ENCODE data around the gene GRK6.

DNA sequence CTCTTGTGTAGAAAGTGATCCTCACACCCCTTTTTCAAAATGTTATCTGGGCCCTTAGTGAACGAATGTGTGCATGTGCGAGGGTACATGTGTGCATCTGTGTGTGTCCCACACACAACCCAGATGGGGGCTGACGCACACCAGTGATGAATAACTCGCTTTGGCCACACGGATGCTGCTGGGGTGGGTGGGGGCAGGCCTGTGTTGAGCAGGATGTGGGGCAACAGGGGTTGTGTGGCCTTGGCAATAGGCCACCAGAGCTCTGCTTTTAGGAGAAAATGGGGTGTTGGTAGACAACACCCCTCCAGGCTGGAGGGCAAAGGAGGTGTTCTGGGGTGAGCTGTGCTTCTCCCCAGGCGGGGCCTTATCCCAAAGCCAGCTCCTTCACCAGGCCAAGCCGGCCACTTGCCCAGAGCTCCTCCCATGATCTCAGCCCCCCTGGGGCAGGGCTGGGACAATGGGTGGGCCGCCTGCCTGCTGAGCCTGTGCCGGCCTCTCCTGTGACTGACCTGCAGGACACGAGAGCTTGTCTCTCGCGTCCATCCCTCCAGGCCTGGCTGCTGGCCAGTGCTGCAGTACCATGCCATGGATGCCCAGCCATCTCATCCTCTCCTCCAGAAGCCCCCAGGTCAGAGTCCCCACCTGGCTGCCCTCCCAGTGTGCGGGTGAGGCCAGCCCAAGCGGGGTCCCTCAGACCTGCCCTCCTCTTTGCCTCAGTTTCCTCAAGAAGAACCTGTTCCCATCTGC is 45.3 kb downstream of the GRK6 start:
- TF ChIP-seq, protein P1, sequence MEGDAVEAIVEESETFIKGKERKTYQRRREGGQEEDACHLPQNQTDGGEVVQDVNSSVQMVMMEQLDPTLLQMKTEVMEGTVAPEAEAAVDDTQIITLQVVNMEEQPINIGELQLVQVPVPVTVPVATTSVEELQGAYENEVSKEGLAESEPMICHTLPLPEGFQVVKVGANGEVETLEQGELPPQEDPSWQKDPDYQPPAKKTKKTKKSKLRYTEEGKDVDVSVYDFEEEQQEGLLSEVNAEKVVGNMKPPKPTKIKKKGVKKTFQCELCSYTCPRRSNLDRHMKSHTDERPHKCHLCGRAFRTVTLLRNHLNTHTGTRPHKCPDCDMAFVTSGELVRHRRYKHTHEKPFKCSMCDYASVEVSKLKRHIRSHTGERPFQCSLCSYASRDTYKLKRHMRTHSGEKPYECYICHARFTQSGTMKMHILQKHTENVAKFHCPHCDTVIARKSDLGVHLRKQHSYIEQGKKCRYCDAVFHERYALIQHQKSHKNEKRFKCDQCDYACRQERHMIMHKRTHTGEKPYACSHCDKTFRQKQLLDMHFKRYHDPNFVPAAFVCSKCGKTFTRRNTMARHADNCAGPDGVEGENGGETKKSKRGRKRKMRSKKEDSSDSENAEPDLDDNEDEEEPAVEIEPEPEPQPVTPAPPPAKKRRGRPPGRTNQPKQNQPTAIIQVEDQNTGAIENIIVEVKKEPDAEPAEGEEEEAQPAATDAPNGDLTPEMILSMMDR (conservative IDR thresholded peaks at IDR 0.05): no peak
- TF ChIP-seq EZH2 (IDR thresholded peaks at IDR 0.05; ENCODE audit: low read depth): no peak
